Stimulated activated CD4-positive, alpha-beta T cell treated with anti-CD3 and anti-CD28 coated beads, Interleukin-12 subunit alpha, Interleukin-12 subunit beta, amount 100 ng/mL, for 24 hours (primary cell): Measurements from ENCODE around the gene ROR1.
A peak's percentile ranks its signal among the peaks of the same experiment; 100 is the strongest.

ENCODE experiments used
- DNase-seq, 2 experiments: peaks; one replicate each; pipeline ENCODE4 v3.0.0-alpha.2; 2020; ENCODE audit warnings: low read depth in 2 of 2

Gene ROR1

GRCh38 chr1:64136752-64137411, 363.1 kb downstream of the ROR1 start:
- DNase-seq, result peak; percentile 28 to 70

DNA sequence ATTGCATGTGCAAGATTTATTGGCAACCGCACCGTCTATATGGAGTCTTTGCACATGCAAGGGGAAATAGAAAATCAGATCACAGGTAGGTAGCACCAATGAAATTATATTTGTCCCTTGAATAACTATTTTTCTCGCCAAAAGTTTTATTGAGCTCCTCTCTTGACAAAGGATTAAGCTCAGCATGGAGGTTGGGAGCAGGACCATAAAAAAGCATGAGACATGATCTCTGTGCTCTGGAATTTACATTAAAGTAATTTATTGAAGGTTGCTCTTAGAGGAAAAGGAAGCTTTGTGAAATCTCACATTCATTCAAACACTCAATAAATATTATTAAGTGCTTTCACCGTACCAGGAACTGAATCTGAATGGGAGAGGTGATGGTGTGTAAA, 363.6 kb downstream of the ROR1 start:
- no peak for DNase-seq

DNA sequence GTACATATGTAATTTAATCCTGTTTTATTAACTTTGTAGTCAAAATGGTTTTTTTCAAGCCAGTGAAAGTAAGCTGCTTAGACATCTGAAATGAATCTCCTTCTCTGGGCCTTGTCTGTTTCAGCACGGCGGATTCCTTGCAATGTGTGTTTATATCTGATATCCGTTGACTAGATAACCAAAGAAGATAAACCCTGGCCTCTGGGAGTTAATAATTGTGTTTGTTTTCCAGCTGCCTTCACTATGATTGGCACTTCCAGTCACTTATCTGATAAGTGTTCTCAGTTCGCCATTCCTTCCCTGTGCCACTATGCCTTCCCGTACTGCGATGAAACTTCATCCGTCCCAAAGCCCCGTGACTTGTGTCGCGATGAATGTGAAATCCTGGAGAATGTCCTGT, 366.1 kb downstream of the ROR1 start:
- no peak for DNase-seq

DNA sequence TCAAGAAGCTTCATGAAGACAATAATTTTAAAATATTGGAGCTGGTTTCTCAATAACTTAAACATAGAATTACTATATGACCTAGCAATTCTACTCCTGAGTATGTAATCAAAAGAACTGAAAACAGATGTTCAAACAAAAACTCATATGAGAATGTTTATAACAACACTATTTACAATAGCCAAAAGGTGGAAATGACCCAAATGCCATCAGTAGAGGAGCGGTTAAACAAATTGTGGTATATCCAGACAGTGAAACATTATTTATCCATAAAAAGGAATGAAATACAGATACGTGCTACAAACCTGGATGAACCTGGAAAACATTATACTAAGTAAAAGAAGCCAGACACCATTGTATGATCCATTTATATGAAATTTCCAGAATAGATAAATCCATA, 366.8 kb downstream of the ROR1 start:
- no peak for DNase-seq

GRCh38 chr1:64147045-64147724, 373.4 kb downstream of the ROR1 start:
- DNase-seq, result no peak

DNA sequence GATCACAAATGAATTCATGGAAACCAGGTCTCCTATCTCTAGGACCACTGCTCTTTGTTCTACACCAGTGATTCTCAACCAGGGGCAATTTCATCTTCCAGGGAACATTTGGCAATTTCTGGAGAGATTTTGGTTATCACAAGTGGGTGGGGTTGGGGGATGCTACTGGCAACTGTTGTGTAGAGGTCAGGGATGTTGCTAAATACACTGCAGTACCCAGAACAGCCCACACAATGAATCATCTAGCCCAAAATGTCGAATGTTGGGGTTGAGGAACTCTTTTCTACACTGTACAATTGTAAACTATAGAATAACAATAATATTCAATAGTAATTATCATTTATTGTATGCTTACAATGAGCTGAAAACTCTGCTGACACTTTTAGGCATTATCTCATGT, 373.9 kb downstream of the ROR1 start:
- DNase-seq, result no peak

GRCh38 chr1:64150266-64150665, 376.4 kb downstream of the ROR1 start:
- no peak for DNase-seq

- no peak for DNase-seq
Observed at GRCh38 chr1:64150729-64151230, 377.0 kb downstream of the ROR1 start.

GRCh38 chr1:64155278-64155677, 381.5 kb downstream of the ROR1 start:
- no peak for DNase-seq

DNA sequence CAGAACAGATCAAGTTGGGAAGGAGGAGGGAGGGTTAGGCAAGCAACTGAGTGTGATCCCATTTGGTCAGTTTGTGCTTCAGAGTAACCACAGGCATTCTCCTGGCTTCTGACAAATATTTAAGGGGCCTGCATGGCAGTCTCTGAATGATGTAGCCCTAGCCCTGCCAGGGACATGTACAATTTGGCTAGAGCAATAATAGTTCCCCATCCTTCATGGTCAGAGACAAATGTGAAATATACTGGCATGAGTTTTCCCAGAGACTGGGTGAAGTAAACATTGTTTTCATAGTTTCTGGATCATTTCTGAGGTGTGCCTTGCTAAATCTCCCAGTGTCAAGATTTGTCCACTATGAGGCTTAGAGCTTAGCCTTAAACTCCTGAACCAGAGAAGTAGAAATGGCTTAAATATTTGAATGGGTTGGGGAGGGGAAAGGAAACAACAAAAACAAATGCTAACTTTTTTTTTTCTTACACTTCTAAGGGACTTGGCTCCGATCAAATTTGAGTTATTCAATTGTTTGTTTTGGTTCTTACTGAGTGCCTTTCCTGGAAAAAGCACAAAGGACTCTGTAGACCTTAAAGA, 387.6 kb downstream of the ROR1 start:
- no peak for DNase-seq

GRCh38 chr1:64162151-64162550, 388.3 kb downstream of the ROR1 start:
- no peak for DNase-seq

DNA sequence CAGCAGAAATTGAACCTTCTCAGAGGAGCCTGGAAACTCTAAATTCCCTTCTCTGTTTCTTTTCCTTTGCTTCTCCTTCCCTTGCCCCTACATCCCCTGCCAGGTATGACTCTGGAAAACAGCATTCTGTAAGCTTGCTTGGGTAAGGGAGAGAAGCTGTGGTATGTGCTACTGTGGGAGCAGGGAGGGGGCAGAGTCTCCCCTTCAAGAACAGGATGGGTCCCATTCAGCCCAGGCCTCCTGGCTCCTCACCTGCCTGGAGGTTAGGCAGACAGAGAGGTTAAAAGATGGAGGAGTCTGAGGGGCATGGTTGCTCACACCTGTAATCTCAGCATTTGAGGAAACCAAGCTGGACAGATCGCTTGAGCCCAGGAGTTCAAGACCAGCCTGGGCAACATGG, 389.0 kb downstream of the ROR1 start:
- DNase-seq, result no peak

- no peak for DNase-seq
Observed at GRCh38 chr1:64163431-64163830, 389.6 kb downstream of the ROR1 start.

DNA sequence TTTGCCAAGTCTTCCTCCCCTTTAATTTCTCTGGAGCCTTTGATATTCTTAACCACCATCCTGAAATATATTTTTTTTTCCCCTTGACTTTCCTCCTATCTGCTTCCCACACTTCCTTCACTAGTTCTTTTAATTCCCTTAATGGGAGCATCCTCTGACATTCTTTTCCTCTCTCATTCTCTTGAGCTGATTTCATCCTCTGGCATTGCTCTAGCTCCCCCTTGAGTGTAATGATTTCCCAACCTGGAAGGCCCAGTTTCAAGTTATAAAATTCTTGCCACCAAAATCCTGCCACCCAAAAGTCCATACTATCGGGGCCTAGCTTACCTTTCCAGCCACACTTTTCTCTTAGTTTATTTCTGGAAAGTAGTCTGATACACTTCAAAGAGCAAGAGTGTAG, 390.2 kb downstream of the ROR1 start:
- no peak for DNase-seq

GRCh38 chr1:64166629-64167028, 392.8 kb downstream of the ROR1 start:
- DNase-seq, result no peak

GRCh38 chr1:64167176-64167575, 393.4 kb downstream of the ROR1 start:
- no peak for DNase-seq

- DNase-seq, result no peak
Observed at GRCh38 chr1:64171246-64171645, 397.4 kb downstream of the ROR1 start.

- DNase-seq, result no peak
Observed at GRCh38 chr1:64171797-64172281, 398.0 kb downstream of the ROR1 start.

- DNase-seq, result no peak
Observed at GRCh38 chr1:64172458-64172983, 398.7 kb downstream of the ROR1 start.

DNA sequence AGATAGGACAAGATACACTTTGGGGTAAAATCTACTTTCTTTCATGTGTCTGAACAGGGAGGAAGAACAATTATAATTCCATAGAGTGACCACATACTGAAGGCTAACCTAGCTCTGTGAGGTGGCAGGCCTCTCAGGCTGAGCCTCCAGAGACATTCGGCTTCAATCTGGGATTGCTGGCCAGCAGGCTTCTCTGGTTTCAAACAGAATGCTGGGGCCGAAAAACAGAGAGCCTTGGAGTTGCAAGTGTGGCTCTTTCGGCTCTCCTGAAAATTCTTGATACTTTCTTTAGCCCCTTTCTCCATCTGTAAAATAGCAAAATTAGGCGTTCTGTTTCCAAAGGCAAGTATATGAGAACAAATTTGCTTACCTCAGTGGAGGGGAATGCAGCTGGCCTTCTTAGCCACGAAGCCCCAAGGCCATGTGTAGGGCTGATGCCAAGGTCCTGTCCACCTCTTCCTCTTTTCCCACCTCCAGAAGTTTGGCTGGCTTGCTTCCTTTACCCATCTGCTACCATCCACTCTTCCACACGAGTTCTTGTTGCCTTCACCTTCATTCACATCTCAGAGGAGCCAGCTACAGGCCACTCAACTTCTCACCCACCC, 399.6 kb downstream of the ROR1 start:
- no peak for DNase-seq

DNA sequence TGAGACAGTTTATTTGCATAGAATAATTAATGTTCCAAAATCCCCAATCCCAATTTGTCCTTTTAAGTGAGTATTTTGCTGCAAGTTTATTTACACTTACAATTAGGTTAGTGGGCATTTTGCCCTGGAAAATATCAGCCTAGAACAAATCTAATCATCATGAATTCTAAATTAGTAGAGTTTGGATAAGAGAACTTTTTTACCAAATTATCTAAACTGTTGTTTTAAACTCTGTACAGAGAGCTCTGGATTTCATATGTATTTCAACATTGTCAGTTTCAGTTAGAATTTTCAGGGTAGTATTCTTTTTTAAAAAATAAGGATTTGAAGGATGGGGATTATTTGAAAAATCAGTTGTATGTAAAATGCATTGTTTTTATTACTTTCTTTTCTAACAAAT, 401.8 kb downstream of the ROR1 start:
- no peak for DNase-seq

GRCh38 chr1:64176659-64177058, 402.8 kb downstream of the ROR1 start:
- no peak for DNase-seq
